Adipocyte (in vitro differentiated cells): ENCODE results near the gene DNAAF5.
"Not testable (repeated sequence)": the region's sequence is repeated elsewhere in the genome, so short reads cannot be mapped to it uniquely, and the experiment has no call there.

ENCODE experiments used
- DNase-seq: peaks from one replicate; pipeline ENCODE4 v3.0.0-alpha.2; 2015; ENCODE audit warnings: low read depth
- H3K27me3 ChIP-seq: replicated peaks from 2 replicates; pipeline ENCODE4 v1.7.0; 2013; ENCODE audit warnings: mild to moderate bottlenecking, low read length, moderate library complexity; ENCODE audit not compliant: control insufficient read depth, insufficient read depth
- H3K36me3 ChIP-seq: 2 replicates; pipeline ENCODE4 v1.7.0; 2013; ENCODE audit warnings: low read length, mild to moderate bottlenecking, moderate library complexity; ENCODE audit not compliant: control insufficient read depth, insufficient read depth, severe bottlenecking
- H3K4me1 ChIP-seq: 2 replicates; pipeline ENCODE4 v1.7.0; 2013; ENCODE audit warnings: mild to moderate bottlenecking, low read length, moderate library complexity; ENCODE audit not compliant: control insufficient read depth, insufficient read depth
- H3K4me3 ChIP-seq: 2 replicates; pipeline ENCODE4 v1.7.0; 2013; ENCODE audit warnings: mild to moderate bottlenecking, low read length, moderate library complexity
- H3K9ac ChIP-seq: 2 replicates; pipeline ENCODE4 v1.7.0; 2013; ENCODE audit warnings: mild to moderate bottlenecking, low read length, moderate library complexity
- H3K9me3 ChIP-seq: 2 replicates; pipeline ENCODE4 v1.7.0; 2013; ENCODE audit warnings: mild to moderate bottlenecking, low read length, moderate library complexity; ENCODE audit not compliant: control insufficient read depth

Gene DNAAF5

DNA sequence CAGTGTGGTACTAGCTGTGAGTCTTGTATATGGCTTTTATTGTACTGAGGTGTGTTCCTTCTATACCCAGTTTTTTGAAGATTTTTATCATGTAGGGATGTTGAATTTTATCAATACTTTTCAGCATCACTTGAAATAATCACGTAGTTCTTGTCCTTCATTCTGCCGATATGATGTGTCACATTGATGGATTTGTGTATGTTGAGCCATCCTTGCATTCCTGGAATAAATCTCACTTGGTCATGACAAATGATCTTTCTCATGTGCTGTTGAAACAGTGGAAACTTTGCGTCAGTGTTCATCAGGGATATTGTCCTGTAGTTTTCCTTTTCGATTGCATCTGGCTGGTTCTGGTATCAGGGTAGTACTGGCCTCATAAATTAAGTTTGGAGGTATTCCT lies 7.7 kb downstream of the DNAAF5 start:
- no peak overlapping the region for H3K9ac ChIP-seq
- no peak for DNase-seq
- H3K9me3 ChIP-seq, result peaks cover 11% of the 10 kb centered on the region
- no peaks in the 10 kb centered on the region for H3K27me3 ChIP-seq
- peaks cover 17% of the 10 kb centered on the region for H3K36me3 ChIP-seq
- no peaks in the 10 kb centered on the region for H3K4me1 ChIP-seq
- no peak overlapping the region for H3K4me3 ChIP-seq

GRCh38 chr7:734808-735207 lies 8.3 kb downstream of the DNAAF5 start:
- peaks cover 11% of the 10 kb centered on the region for H3K9me3 ChIP-seq
- peaks cover 14% of the 10 kb centered on the region for H3K36me3 ChIP-seq
- no peak overlapping the region for H3K4me3 ChIP-seq
- no peaks in the 10 kb centered on the region for H3K27me3 ChIP-seq
- H3K4me1 ChIP-seq, result no peaks in the 10 kb centered on the region
- H3K9ac ChIP-seq, result no peak overlapping the region
- no peak for DNase-seq

DNA sequence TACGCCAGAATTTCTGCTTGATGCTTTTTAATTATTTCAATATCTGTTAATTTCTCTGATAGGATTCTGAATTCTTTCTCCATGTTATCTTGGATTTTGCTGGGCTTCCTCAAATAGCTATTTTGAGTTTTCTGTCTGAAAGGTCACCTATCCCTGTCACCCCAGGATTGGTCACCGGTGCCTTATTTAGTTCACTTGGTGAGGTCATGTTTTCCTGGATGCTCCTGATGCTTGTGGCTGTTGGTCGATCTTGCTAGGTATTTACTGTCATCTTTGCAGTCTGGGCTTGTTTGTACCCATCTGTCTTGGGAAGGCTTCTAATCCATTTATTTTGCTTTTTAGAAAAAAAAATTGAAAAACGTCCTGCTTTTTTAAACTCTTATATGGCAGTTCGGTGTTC lies 11.7 kb downstream of the DNAAF5 start:
- H3K9me3 ChIP-seq, result peaks cover 11% of the 10 kb centered on the region
- DNase-seq, result no peak
- no peak overlapping the region for H3K9ac ChIP-seq
- peaks cover 19% of the 10 kb centered on the region for H3K36me3 ChIP-seq
- H3K27me3 ChIP-seq, result no peaks in the 10 kb centered on the region
- H3K4me1 ChIP-seq, result no peaks in the 10 kb centered on the region
- no peak overlapping the region for H3K4me3 ChIP-seq

- DNase-seq, result no peak
- Histone ChIP-seq H3K27me3 (no peaks in the 10 kb centered on the region), H3K4me3 (no peak overlapping the region), H3K36me3 (peaks cover 19% of the 10 kb centered on the region), H3K9me3 (peaks cover 10% of the 10 kb centered on the region), H3K4me1 (no peaks in the 10 kb centered on the region), H3K9ac (no peak overlapping the region)
Observed at GRCh38 chr7:738723-739454, 12.4 kb downstream of the DNAAF5 start.

DNA sequence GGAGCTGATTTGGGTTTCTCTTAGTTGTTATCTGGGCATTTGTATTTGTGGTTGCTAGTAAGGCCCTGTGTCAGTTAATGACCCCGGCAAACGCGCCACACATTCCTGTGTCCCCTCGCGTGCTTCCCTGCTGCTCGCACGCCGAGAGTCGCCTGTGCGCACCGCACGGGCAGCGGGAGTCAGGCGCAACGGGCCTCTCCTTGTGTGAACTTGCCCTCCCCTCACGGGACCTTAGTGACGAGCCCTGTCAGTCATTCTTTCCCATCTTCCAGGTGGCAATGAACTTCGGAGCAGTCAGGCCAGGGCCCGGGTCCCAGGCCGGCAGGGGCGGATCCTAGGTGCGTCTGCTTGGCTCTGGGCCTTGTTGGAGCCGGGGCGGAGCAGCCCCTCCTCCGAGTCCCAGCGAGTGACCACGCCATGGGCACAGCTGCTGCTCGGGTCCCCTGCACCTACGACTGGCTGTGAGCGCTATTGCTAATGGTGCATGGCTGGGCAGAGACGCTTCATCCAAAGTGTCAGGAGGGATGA lies 13.0 kb downstream of the DNAAF5 start:
- Histone ChIP-seq H3K4me3 (no peak overlapping the region), H3K9ac (no peak overlapping the region), H3K36me3 (peaks cover 19% of the 10 kb centered on the region), H3K4me1 (no peaks in the 10 kb centered on the region), H3K27me3 (no peaks in the 10 kb centered on the region), H3K9me3 (peaks cover 4% of the 10 kb centered on the region)
- DNase-seq, result no peak

- no peak for DNase-seq
- Histone ChIP-seq H3K36me3 (peaks cover 19% of the 10 kb centered on the region), H3K9ac (no peak overlapping the region), H3K9me3 (no peaks in the 10 kb centered on the region), H3K27me3 (no peaks in the 10 kb centered on the region), H3K4me1 (no peaks in the 10 kb centered on the region), H3K4me3 (no peak overlapping the region)
Observed at GRCh38 chr7:739983-740942, 13.8 kb downstream of the DNAAF5 start.

DNA sequence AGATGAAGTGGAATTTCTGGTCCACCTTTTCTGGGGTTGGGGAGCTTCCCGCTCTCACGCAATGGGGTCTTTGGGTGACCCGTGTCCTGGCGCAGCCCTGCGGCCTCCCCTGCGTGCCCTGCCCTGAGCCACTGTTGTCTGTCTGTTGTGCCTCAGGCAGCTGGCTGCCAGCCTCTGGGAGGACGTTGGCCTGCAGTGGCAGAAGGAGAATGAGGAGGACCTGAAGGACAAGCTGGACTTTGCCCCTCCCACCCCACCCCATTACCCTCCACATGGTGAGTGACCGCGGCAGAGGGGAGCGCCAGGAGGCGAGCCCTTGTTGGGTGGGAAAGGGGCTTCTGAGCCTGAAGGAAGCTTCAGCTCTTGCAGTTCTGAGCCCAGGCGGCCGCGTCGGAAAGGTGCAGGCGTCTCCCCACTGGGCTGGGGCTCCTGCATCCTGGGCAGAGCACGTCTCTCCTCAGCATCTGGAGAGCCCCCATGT lies 14.7 kb downstream of the DNAAF5 start:
- H3K9ac ChIP-seq, result no peak overlapping the region

DNA sequence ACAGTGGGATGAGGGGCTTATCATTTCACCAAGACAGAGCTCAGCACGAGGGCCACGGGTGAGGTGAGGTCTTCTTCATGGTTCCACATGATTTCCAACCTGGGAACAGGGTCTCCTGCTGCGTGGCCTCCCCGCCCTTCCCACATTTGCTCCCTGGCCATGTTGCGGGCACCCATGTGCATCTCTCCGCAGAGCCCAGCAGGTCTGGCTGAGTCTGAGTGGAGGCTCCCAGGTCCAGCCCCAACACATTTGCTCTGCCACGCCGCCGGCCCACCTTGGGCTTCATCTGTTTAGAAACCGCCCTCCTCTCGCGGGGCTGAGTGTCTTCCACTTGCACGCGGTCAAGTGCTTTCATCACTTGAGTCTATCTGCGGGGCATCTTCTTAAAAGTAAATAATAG lies 15.4 kb downstream of the DNAAF5 start:
- Histone ChIP-seq H3K9ac (no peak overlapping the region), H3K9me3 (no peaks in the 10 kb centered on the region), H3K36me3 (peaks cover 22% of the 10 kb centered on the region), H3K4me3 (no peak overlapping the region), H3K27me3 (no peaks in the 10 kb centered on the region), H3K4me1 (no peaks in the 10 kb centered on the region)
- no peak for DNase-seq

More for the DNA sequence above, 14.7 kb downstream of the DNAAF5 start:
- Histone ChIP-seq H3K4me3 (no peak overlapping the region), H3K36me3 (peaks cover 22% of the 10 kb centered on the region), H3K4me1 (no peaks in the 10 kb centered on the region), H3K9me3 (no peaks in the 10 kb centered on the region), H3K27me3 (no peaks in the 10 kb centered on the region)
- no peak for DNase-seq

- DNase-seq, result no peak
- H3K27me3 ChIP-seq, result no peaks in the 10 kb centered on the region
- H3K9me3 ChIP-seq, result no peaks in the 10 kb centered on the region
- peaks cover 22% of the 10 kb centered on the region for H3K36me3 ChIP-seq
- no peaks in the 10 kb centered on the region for H3K4me1 ChIP-seq
- H3K4me3 ChIP-seq, result no peak overlapping the region
- H3K9ac ChIP-seq, result no peak overlapping the region
Observed at GRCh38 chr7:742791-743190, 16.3 kb downstream of the DNAAF5 start.

DNA sequence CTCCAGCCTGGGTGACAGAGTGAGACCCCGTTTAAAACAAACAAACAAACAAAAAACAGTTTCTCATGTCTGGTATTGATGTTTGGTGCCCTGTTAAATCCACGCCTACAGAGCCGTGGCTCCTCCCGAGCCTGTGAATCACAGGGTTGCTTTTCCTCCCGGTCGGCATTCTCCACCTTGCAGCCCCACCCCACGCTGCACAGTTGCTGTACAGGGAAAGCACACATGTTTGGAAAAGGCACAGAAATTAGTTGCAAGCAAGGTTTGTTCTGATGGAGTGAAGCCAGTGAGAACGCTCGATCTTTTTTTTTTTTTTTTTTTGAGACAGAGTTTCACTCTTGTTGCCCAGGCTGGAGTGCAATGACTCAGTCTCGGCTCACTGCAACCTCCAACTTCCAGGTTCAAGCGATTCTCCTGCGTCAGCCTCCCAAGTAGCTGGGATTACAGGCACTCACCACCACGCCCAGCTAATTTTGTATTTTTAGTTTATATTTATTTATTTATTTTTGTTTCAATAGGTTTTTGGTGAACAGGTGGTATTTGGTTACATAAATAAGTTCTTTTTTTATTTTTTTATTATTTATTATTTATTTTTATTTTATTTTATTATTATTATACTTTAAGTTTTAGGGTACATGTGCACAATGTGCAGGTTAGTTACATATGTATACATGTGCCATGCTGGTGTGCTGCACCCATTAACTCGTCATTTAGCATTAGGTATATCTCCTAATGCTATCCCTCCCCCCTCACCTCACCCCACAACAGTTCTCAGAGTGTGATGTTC lies 17.0 kb downstream of the DNAAF5 start:
- H3K4me3 ChIP-seq, result not testable (repeated sequence)

More for the DNA sequence above, 17.0 kb downstream of the DNAAF5 start:
- H3K36me3 ChIP-seq, result peaks cover 22% of the 10 kb centered on the region
- not testable (repeated sequence) for H3K4me1 ChIP-seq, H3K9ac ChIP-seq, DNase-seq, H3K27me3 ChIP-seq, H3K9me3 ChIP-seq
